H9 (cell line): ENCODE data around the gene RIMS1. TPM values are rescaled to one million over a fixed set of nuclear protein-coding genes. Genes with fewer than 3 reads are reported as not detected.

ENCODE experiments used
- DNase-seq: peaks from one replicate; pipeline ENCODE4 v3.0.0-alpha.2; 2017
- H2AFZ ChIP-seq: one replicate; pipeline ENCODE4 v1.6.1; 2013; ENCODE audit warnings: mild to moderate bottlenecking, low read length, control low read depth, moderate library complexity
- H2AK5ac ChIP-seq: 2 replicates; pipeline ENCODE4 v1.6.1; 2013; ENCODE audit warnings: low read length, control low read depth, mixed read lengths; ENCODE audit not compliant: insufficient read length
- H2BK120ac ChIP-seq: one replicate; pipeline ENCODE4 v1.6.1; 2013; ENCODE audit warnings: low read depth, mild to moderate bottlenecking, low read length, control low read depth, inconsistent platforms; ENCODE audit not compliant: poor library complexity, severe bottlenecking
- H2BK12ac ChIP-seq: 2 replicates; pipeline ENCODE4 v1.6.1; 2013; ENCODE audit warnings: low read length, control low read depth, mixed read lengths, low read depth; ENCODE audit not compliant: insufficient read length
- H2BK15ac ChIP-seq: 2 replicates; pipeline ENCODE4 v1.6.1; 2013; ENCODE audit warnings: low read depth, low read length, control low read depth
- H2BK20ac ChIP-seq: one replicate; pipeline ENCODE4 v1.6.1; 2013; ENCODE audit warnings: low read depth, mild to moderate bottlenecking, low read length, control low read depth, inconsistent platforms; ENCODE audit not compliant: poor library complexity, severe bottlenecking
- H2BK5ac ChIP-seq: 2 replicates; pipeline ENCODE4 v1.6.1; 2013; ENCODE audit warnings: low read length, control low read depth, mixed read lengths; ENCODE audit not compliant: insufficient read length
- H3K14ac ChIP-seq: 2 replicates; pipeline ENCODE4 v1.6.1; 2013; ENCODE audit warnings: low read length, control low read depth; ENCODE audit not compliant: insufficient read depth
- H3K18ac ChIP-seq: 2 replicates; pipeline ENCODE4 v1.6.1; 2013; ENCODE audit warnings: low read depth, mild to moderate bottlenecking, mixed read lengths, low read length, control low read depth; ENCODE audit not compliant: insufficient read length
- H3K23ac ChIP-seq: 2 replicates; pipeline ENCODE4 v1.6.1; 2013; ENCODE audit warnings: low read length, control low read depth, mixed read lengths, low read depth; ENCODE audit not compliant: insufficient read length
- H3K23me2 ChIP-seq: 2 replicates; pipeline ENCODE4 v1.6.1; 2013; ENCODE audit warnings: low read depth, mild to moderate bottlenecking, mixed read lengths, low read length, control low read depth; ENCODE audit not compliant: insufficient read length, poor library complexity, severe bottlenecking
- H3K27ac ChIP-seq: 2 replicates; pipeline ENCODE4 v1.5.1; 2013; ENCODE audit warnings: low read length, control low read depth, mixed read lengths, low read depth; ENCODE audit not compliant: insufficient read length
- H3K27me3 ChIP-seq: 2 replicates; pipeline ENCODE4 v1.6.1; 2013; ENCODE audit warnings: low read length, control low read depth, inconsistent platforms; ENCODE audit not compliant: insufficient read depth
- H3K4ac ChIP-seq: 2 replicates; pipeline ENCODE4 v1.6.1; 2013; ENCODE audit warnings: low read depth, mild to moderate bottlenecking, control low read depth, inconsistent platforms, low read length, moderate library complexity
- H3K4me1 ChIP-seq: 2 replicates; pipeline ENCODE4 v1.6.1; 2013; ENCODE audit warnings: low read length, control low read depth, inconsistent platforms; ENCODE audit not compliant: insufficient read depth
- H3K4me2 ChIP-seq: 2 replicates; pipeline ENCODE4 v1.6.1; 2013; ENCODE audit warnings: low read length, control low read depth, mixed read lengths; ENCODE audit not compliant: insufficient read length, insufficient read depth
- H3K56ac ChIP-seq: 2 replicates; pipeline ENCODE4 v1.6.1; 2013; ENCODE audit warnings: low read depth, mild to moderate bottlenecking, mixed read lengths, low read length, control low read depth; ENCODE audit not compliant: insufficient read length
- H3K79me1 ChIP-seq: 2 replicates; pipeline ENCODE4 v1.6.1; 2013; ENCODE audit warnings: low read depth, mild to moderate bottlenecking, moderate library complexity, low read length, control low read depth, inconsistent platforms; ENCODE audit not compliant: insufficient read depth, poor library complexity, severe bottlenecking
- H3K79me2 ChIP-seq: 2 replicates; pipeline ENCODE4 v1.6.1; 2013; ENCODE audit warnings: low read length, control low read depth, inconsistent platforms; ENCODE audit not compliant: insufficient read depth
- H3K9ac ChIP-seq: 2 replicates; pipeline ENCODE4 v1.6.1; 2013; ENCODE audit warnings: low read length, control low read depth, mixed read lengths; ENCODE audit not compliant: insufficient read length; ENCODE audit errors: extremely low read depth
- H3K9me3 ChIP-seq: one replicate; pipeline ENCODE4 v1.6.1; 2013; ENCODE audit warnings: low read depth, low read length, inconsistent platforms; ENCODE audit not compliant: control insufficient read depth
- H3T11ph ChIP-seq: one replicate; pipeline ENCODE4 v1.6.1; 2013; ENCODE audit warnings: mild to moderate bottlenecking, low read length, control low read depth, inconsistent platforms
- H4K20me1 ChIP-seq: one replicate; pipeline ENCODE4 v1.6.1; 2013; ENCODE audit not compliant: control insufficient read depth, insufficient read length, insufficient read depth
- H4K5ac ChIP-seq: 2 replicates; pipeline ENCODE4 v1.6.1; 2013; ENCODE audit warnings: low read depth, mild to moderate bottlenecking, mixed read lengths, low read length, control low read depth; ENCODE audit not compliant: insufficient read length
- H4K8ac ChIP-seq: replicated peaks from 2 replicates; pipeline ENCODE4 v1.6.1; 2013; ENCODE audit warnings: low read length, control low read depth, mixed read lengths, low read depth; ENCODE audit not compliant: insufficient read length
- H4K91ac ChIP-seq: 2 replicates; pipeline ENCODE4 v1.6.1; 2013; ENCODE audit warnings: low read depth, mild to moderate bottlenecking, moderate library complexity, mixed read lengths, low read length, control low read depth; ENCODE audit not compliant: insufficient read length
- H3K27ac Mint-ChIP-seq, 3 experiments: 2 replicates in 2 of 3; 3 replicates in 1 of 3; pipeline ENCODE4 v1.8.0; 2020 to 2021; ENCODE audit warnings: mixed read lengths in 3 of 3, mild to moderate bottlenecking in 1 of 3, moderate library complexity in 1 of 3
- H3K27me3 Mint-ChIP-seq: 2 replicates; pipeline ENCODE4 v1.8.0; 2021; ENCODE audit warnings: low read depth, mild to moderate bottlenecking, moderate library complexity, mixed read lengths
- H3K36me3 Mint-ChIP-seq, 3 experiments: 2 replicates in 2 of 3; 3 replicates in 1 of 3; pipeline ENCODE4 v1.8.0; 2020 to 2021; ENCODE audit warnings: low read depth in 3 of 3, mixed read lengths in 3 of 3; ENCODE audit not compliant: insufficient read depth in 1 of 3
- H3K4me1 Mint-ChIP-seq, 2 experiments: 2 replicates each; pipeline ENCODE4 v1.8.0; 2020; ENCODE audit warnings: mixed read lengths in 2 of 2
- H3K4me3 Mint-ChIP-seq, 2 experiments: 2 replicates in 1 of 2; 3 replicates in 1 of 2; pipeline ENCODE4 v1.8.0; 2020 to 2021; ENCODE audit warnings: mild to moderate bottlenecking in 2 of 2, mixed read lengths in 2 of 2, moderate library complexity in 1 of 2
- H3K9me3 Mint-ChIP-seq, 2 experiments: 2 replicates in 1 of 2; 3 replicates in 1 of 2; pipeline ENCODE4 v1.8.0; 2020; ENCODE audit warnings: mild to moderate bottlenecking in 2 of 2, mixed read lengths in 2 of 2, moderate library complexity in 1 of 2
- CTCF ChIP-seq: fragments of 200-600 bp; sonication (generic); conservative IDR thresholded peaks from 3 replicates; pipeline ENCODE4 v1.8.0; 2021; ENCODE audit warnings: antibody characterized with exemption, mild to moderate bottlenecking
- WGBS: extraction: QIAGEN DNeasy Blood & Tissue Kit; methylation state at CpG from one replicate; pipeline ENCODE4 v1.1.7; 2013; ENCODE audit warnings: missing lambda C conversion rate, low lambda C conversion rate, mixed read lengths; ENCODE audit not compliant: insufficient read length; ENCODE audit errors: extremely low coverage; 5-methylcytosine and 5-hydroxymethylcytosine counted together
- total RNA-seq: library from RNA; stranded (reverse); gene quantifications from 2 replicates; pipeline ENCODE4 v1.2.1, GENCODE V29; 2021

RIMS1 gene
- total RNA-seq, 1 experiment from 2014 or later = 0.83 TPM

GRCh38 chr6:72348926-72349325 is 462.6 kb downstream of the RIMS1 start:
- Histone ChIP-seq H4K5ac (no peak overlapping the region), H3K79me2 (no peaks in the 10 kb centered on the region), H3K4ac (no peak overlapping the region), H3T11ph (no peak overlapping the region), H3K9ac (no peak overlapping the region), H3K27ac (no peak overlapping the region), H3K23ac (no peak overlapping the region), H4K8ac (no peak overlapping the region), H3K79me1 (no peaks in the 10 kb centered on the region), H3K27me3 (no peaks in the 10 kb centered on the region), H3K56ac (no peak overlapping the region), H3K4me1 (no peaks in the 10 kb centered on the region), H3K4me2 (no peak overlapping the region), H2AFZ (no peak overlapping the region), H4K91ac (no peak overlapping the region), H3K9me3 (no peaks in the 10 kb centered on the region), H2BK20ac (no peak overlapping the region), H2BK120ac (no peak overlapping the region), H3K14ac (no peak overlapping the region), H2BK15ac (no peak overlapping the region), H2BK12ac (no peak overlapping the region), H4K20me1 (no peaks in the 10 kb centered on the region), H3K23me2 (no peaks in the 10 kb centered on the region), H2AK5ac (no peak overlapping the region), H3K18ac (no peak overlapping the region), H2BK5ac (no peak overlapping the region)
- no peaks in the 10 kb centered on the region for H3K27me3 Mint-ChIP-seq
- no peak for DNase-seq
- no peak for TF ChIP-seq CTCF
- H3K27ac Mint-ChIP-seq = no peak overlapping the region
- H3K4me3 Mint-ChIP-seq = no peak overlapping the region
- no CpG with 5 or more reads among the region's 1 CpG for WGBS
- H3K4me1 Mint-ChIP-seq = no peaks in the 10 kb centered on the region
- H3K36me3 Mint-ChIP-seq = no peaks in the 10 kb centered on the region
- no peaks in the 10 kb centered on the region for H3K9me3 Mint-ChIP-seq
